KMS-11 (cell line): ENCODE results near the gene TBC1D32.
"Not testable (repeated sequence)": the region's sequence is repeated elsewhere in the genome, so short reads cannot be mapped to it uniquely, and the experiment has no call there.

Experiments used
- H2AFZ ChIP-seq: fragments of 200-600 bp; sonication (generic); 2 replicates; pipeline ENCODE4 v1.6.1; 2016; ENCODE audit warnings: antibody characterized with exemption, mixed run types, low read depth
- H3K27ac ChIP-seq: fragments of 200-600 bp; sonication (generic); 2 replicates; pipeline ENCODE4 v1.6.1; 2016; ENCODE audit warnings: mild to moderate bottlenecking, mixed run types
- H3K27me3 ChIP-seq: fragments of 200-600 bp; sonication (generic); 2 replicates; pipeline ENCODE4 v1.6.1; 2017; ENCODE audit warnings: mild to moderate bottlenecking, low read depth, mixed run types, moderate library complexity; ENCODE audit not compliant: insufficient read depth
- H3K36me3 ChIP-seq: fragments of 200-600 bp; sonication (generic); 2 replicates; pipeline ENCODE4 v1.6.1; 2017; ENCODE audit warnings: mild to moderate bottlenecking, mixed run types; ENCODE audit not compliant: insufficient read depth
- H3K4me1 ChIP-seq: fragments of 200-600 bp; sonication (generic); 2 replicates; pipeline ENCODE4 v1.6.1; 2016; ENCODE audit warnings: mild to moderate bottlenecking, low read depth, mixed run types; ENCODE audit not compliant: poor library complexity, severe bottlenecking
- H3K4me2 ChIP-seq: fragments of 200-600 bp; sonication (generic); 2 replicates; pipeline ENCODE4 v1.7.0; 2016; ENCODE audit warnings: mild to moderate bottlenecking, mixed run types
- H3K4me3 ChIP-seq: fragments of 200-600 bp; sonication (generic); IDR thresholded peaks from 2 replicates; pipeline ENCODE4 v1.6.1; 2017; ENCODE audit warnings: low read depth, low read length, mixed read lengths; ENCODE audit not compliant: insufficient read depth
- H3K79me2 ChIP-seq: fragments of 200-600 bp; sonication (generic); 2 replicates; pipeline ENCODE4 v1.6.1; 2016; ENCODE audit warnings: low read depth, mixed run types; ENCODE audit not compliant: insufficient read depth
- H3K9ac ChIP-seq: fragments of 200-600 bp; sonication (generic); 2 replicates; pipeline ENCODE4 v1.6.1; 2016; ENCODE audit warnings: mild to moderate bottlenecking, mixed run types
- H4K20me1 ChIP-seq: fragments of 200-600 bp; sonication (generic); 2 replicates; pipeline ENCODE4 v1.6.1; 2016; ENCODE audit warnings: mild to moderate bottlenecking, mixed run types; ENCODE audit not compliant: insufficient read depth
- TF ChIP-seq, protein P1 (sequence below): fragments of 200-600 bp; sonication (generic); conservative IDR thresholded peaks from 2 replicates; pipeline ENCODE4 v1.6.1; 2017; ENCODE audit warnings: low read depth, mild to moderate bottlenecking, antibody characterized with exemption, low read length, moderate library complexity, mixed read lengths

Gene TBC1D32

DNA sequence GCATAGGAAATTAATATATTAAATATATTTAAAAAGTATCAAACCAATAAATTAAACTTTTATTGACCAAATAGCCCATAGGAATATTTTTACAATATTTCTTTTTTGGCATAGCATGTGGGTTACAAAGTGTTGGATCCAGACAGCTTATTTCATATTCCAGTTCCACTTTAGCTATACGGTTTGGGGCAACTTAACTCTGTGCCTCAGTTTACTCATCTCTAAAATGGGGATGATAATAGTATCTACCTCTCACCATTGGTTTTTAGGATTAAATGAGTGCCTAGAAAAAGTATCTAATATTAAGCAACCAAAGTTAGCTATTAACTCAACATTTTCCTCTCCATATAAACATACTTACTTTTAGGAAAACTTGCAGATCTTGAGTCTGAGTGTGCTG, 243.8 kb downstream of the TBC1D32 start:
- Histone ChIP-seq H3K27ac (no peak overlapping the region), H4K20me1 (no peaks in the 10 kb centered on the region), H3K36me3 (no peaks in the 10 kb centered on the region), H3K27me3 (no peaks in the 10 kb centered on the region), H2AFZ (no peak overlapping the region), H3K4me1 (no peaks in the 10 kb centered on the region), H3K4me2 (no peak overlapping the region), H3K79me2 (no peaks in the 10 kb centered on the region), H3K4me3 (no peak overlapping the region), H3K9ac (no peak overlapping the region)
- TF ChIP-seq, protein P1, sequence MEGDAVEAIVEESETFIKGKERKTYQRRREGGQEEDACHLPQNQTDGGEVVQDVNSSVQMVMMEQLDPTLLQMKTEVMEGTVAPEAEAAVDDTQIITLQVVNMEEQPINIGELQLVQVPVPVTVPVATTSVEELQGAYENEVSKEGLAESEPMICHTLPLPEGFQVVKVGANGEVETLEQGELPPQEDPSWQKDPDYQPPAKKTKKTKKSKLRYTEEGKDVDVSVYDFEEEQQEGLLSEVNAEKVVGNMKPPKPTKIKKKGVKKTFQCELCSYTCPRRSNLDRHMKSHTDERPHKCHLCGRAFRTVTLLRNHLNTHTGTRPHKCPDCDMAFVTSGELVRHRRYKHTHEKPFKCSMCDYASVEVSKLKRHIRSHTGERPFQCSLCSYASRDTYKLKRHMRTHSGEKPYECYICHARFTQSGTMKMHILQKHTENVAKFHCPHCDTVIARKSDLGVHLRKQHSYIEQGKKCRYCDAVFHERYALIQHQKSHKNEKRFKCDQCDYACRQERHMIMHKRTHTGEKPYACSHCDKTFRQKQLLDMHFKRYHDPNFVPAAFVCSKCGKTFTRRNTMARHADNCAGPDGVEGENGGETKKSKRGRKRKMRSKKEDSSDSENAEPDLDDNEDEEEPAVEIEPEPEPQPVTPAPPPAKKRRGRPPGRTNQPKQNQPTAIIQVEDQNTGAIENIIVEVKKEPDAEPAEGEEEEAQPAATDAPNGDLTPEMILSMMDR = no peak

DNA sequence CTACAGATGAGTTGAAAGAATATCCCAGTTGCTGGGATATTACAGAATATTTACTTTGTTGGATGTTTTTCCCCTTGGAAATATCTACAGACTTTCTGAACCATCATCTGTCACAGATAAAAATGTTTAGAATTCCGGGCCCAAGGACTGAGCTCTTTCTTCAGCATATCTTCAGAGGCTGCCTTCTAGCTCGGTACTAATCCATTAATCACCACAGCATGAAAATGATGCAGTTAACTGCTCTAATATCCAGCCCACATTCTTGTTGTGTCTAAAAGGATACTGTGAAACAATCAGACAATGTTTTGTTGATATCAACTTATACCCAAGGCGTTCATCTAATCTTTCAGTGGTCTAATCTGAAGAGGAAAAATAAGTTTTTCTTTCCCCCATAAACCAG, 247.4 kb downstream of the TBC1D32 start:
- Histone ChIP-seq H3K4me2 (no peak overlapping the region), H4K20me1 (no peaks in the 10 kb centered on the region), H3K36me3 (no peaks in the 10 kb centered on the region), H3K79me2 (no peaks in the 10 kb centered on the region), H2AFZ (no peak overlapping the region), H3K27ac (no peak overlapping the region), H3K4me3 (no peak overlapping the region), H3K4me1 (no peaks in the 10 kb centered on the region), H3K27me3 (no peaks in the 10 kb centered on the region), H3K9ac (no peak overlapping the region)
- TF ChIP-seq, protein P1 = no peak

DNA sequence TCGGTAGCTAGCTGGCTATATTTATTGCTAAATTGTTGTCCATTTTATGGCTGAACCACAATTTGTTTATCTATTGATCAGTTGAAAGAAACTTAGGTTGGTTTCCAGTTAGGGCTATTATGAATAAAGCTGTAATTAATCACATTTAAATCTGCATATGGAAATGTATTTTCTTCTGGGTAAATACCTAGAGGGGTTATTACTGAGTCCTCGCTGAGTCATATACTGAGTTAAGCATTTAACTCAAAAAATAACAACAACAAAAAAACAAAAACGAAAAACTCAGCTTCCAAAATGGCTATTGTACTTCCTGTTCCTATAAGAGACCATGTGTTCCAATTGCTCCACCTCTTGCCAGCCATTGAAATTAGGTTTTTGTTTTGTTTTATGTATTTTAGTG, 258.2 kb downstream of the TBC1D32 start:
- Histone ChIP-seq H3K4me1 (peaks cover 13% of the 10 kb centered on the region), H3K36me3 (no peaks in the 10 kb centered on the region), H3K79me2 (no peaks in the 10 kb centered on the region), H3K9ac (no peak overlapping the region), H3K4me3 (no peak overlapping the region), H3K27ac (no peak overlapping the region), H4K20me1 (no peaks in the 10 kb centered on the region), H3K4me2 (no peak overlapping the region), H3K27me3 (no peaks in the 10 kb centered on the region), H2AFZ (no peak overlapping the region)
- TF ChIP-seq, protein P1 = no peak

DNA sequence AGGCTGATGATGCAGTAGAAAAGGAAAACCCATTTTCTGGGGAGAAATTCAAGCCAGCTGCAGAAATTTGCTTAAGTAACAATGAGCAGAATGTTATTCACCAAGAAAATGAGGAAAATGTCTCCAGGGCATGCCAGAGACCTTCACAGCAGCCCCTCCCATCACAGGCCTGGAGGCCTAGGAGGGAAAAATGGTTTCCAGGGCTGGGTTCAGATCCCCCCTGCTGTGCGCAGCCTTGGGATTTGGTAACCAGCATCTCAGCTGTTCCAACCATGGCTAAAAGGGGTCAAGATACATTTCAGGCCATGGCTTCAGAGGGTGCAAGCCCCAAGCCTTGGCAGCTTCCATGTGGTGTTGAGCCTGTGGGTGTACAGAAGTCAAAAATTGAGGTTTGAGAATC, 265.5 kb downstream of the TBC1D32 start:
- H3K36me3 ChIP-seq, H4K20me1 ChIP-seq, H3K4me3 ChIP-seq, H2AFZ ChIP-seq, H3K79me2 ChIP-seq, H3K27ac ChIP-seq, H3K9ac ChIP-seq, H3K27me3 ChIP-seq, H3K4me2 ChIP-seq, H3K4me1 ChIP-seq: not testable (repeated sequence)

DNA sequence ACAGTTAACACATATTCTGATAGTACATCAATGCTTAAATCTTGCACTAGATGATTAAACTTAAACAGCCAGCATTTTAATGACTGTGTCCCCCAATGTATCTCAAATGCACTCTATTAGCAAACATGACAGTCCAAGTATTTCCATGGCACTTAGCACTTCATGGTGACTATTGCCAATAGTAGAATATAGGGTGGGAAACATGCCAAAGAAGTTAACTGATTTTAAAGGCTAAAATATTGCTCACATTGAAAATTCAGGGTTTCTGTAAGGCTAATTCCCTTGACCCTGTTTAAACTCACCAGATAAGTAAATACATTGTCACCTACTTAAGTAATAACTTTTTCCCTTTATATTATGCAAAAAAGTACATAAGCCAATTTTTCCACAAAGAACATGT, 266.9 kb downstream of the TBC1D32 start:
- Histone ChIP-seq H4K20me1 (no peaks in the 10 kb centered on the region), H3K27ac (no peak overlapping the region), H3K4me2 (no peak overlapping the region), H2AFZ (no peak overlapping the region), H3K9ac (no peak overlapping the region), H3K4me1 (no peaks in the 10 kb centered on the region), H3K27me3 (no peaks in the 10 kb centered on the region), H3K4me3 (no peak overlapping the region), H3K79me2 (no peaks in the 10 kb centered on the region), H3K36me3 (no peaks in the 10 kb centered on the region)
- TF ChIP-seq, protein P1 = no peak
